ENCODE measurements around the gene SEMA3D. TPM values are rescaled to one million over a fixed set of nuclear protein-coding genes. Genes with fewer than 3 reads are reported as not detected.

The SEMA3D gene
- polyA plus RNA-seq, 1 donor from 2014 or later = 1.6 TPM

- Histone ChIP-seq H3K27me3 (ENCODE audit: insufficient read depth, low read depth, low read length) (no peaks in the 10 kb centered on the region), H4K20me1 (ENCODE audit: insufficient read depth) (no peaks in the 10 kb centered on the region), H3K36me3 (ENCODE audit: insufficient read depth, low read length) (no peaks in the 10 kb centered on the region), H3K9me2 (ENCODE audit: insufficient read depth, low read length) (no peaks in the 10 kb centered on the region), H3F3A (ENCODE audit: insufficient read depth, low read length, poor library complexity, severe bottlenecking) (no peaks in the 10 kb centered on the region), H2AFZ (ENCODE audit: low read depth, low read length) (no peak overlapping the region), H3K4me2 (ENCODE audit: low read length) (no peak overlapping the region), H3K4me3 (ENCODE audit: low read length) (no peak overlapping the region), H3K9ac (ENCODE audit: low read length) (no peak overlapping the region), H3K79me2 (replicated peaks; ENCODE audit: insufficient read depth, low read length) (no peaks in the 10 kb centered on the region), H3K27ac (ENCODE audit: low read length) (no peak overlapping the region), H3K9me3 (ENCODE audit: low read length) (no peaks in the 10 kb centered on the region)
- TF ChIP-seq TAF1 (IDR thresholded peaks at IDR 0.05; ENCODE audit: low read depth) (no peak), POLR2AphosphoS5 (IDR thresholded peaks at IDR 0.05) (no peak), EZH2 (IDR thresholded peaks at IDR 0.05; ENCODE audit: borderline replicate concordance, insufficient read depth, low read length, poor library complexity, severe bottlenecking) (no peak), RAD21 (conservative IDR thresholded peaks at IDR 0.05) (no peak), CTCF (IDR thresholded peaks at IDR 0.05; ENCODE audit: poor library complexity, severe bottlenecking) (no peak), EP300 (conservative IDR thresholded peaks at IDR 0.05; ENCODE audit: poor library complexity, severe bottlenecking) (no peak), MXI1 (conservative IDR thresholded peaks at IDR 0.05; ENCODE audit: poor library complexity, severe bottlenecking) (no peak), SMC3 (conservative IDR thresholded peaks at IDR 0.05; ENCODE audit: poor library complexity) (no peak)
- TF ChIP-seq, protein P1, sequence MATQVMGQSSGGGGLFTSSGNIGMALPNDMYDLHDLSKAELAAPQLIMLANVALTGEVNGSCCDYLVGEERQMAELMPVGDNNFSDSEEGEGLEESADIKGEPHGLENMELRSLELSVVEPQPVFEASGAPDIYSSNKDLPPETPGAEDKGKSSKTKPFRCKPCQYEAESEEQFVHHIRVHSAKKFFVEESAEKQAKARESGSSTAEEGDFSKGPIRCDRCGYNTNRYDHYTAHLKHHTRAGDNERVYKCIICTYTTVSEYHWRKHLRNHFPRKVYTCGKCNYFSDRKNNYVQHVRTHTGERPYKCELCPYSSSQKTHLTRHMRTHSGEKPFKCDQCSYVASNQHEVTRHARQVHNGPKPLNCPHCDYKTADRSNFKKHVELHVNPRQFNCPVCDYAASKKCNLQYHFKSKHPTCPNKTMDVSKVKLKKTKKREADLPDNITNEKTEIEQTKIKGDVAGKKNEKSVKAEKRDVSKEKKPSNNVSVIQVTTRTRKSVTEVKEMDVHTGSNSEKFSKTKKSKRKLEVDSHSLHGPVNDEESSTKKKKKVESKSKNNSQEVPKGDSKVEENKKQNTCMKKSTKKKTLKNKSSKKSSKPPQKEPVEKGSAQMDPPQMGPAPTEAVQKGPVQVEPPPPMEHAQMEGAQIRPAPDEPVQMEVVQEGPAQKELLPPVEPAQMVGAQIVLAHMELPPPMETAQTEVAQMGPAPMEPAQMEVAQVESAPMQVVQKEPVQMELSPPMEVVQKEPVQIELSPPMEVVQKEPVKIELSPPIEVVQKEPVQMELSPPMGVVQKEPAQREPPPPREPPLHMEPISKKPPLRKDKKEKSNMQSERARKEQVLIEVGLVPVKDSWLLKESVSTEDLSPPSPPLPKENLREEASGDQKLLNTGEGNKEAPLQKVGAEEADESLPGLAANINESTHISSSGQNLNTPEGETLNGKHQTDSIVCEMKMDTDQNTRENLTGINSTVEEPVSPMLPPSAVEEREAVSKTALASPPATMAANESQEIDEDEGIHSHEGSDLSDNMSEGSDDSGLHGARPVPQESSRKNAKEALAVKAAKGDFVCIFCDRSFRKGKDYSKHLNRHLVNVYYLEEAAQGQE (IDR thresholded peaks at IDR 0.05; ENCODE audit: borderline replicate concordance) = no peak
Measured at GRCh38 chr7:85176197-85176596, 10.7 kb downstream of the SEMA3D start.

- H3K27me3 ChIP-seq (ENCODE audit: insufficient read depth, low read depth, low read length) = no peaks in the 10 kb centered on the region
- no peak overlapping the region for H3K4me3 ChIP-seq (ENCODE audit: low read length)
- H4K20me1 ChIP-seq (ENCODE audit: insufficient read depth) = no peaks in the 10 kb centered on the region
- H3F3A ChIP-seq (ENCODE audit: insufficient read depth, low read length, poor library complexity, severe bottlenecking) = no peaks in the 10 kb centered on the region
- H3K4me2 ChIP-seq (ENCODE audit: low read length) = no peak overlapping the region
- H3K79me2 ChIP-seq (replicated peaks; ENCODE audit: insufficient read depth, low read length) = no peaks in the 10 kb centered on the region
- H3K9me3 ChIP-seq (ENCODE audit: low read length) = no peaks in the 10 kb centered on the region
- no peak overlapping the region for H3K27ac ChIP-seq (ENCODE audit: low read length)
- H2AFZ ChIP-seq (ENCODE audit: low read depth, low read length) = no peak overlapping the region
- H3K36me3 ChIP-seq (ENCODE audit: insufficient read depth, low read length) = no peaks in the 10 kb centered on the region
- H3K9ac ChIP-seq (ENCODE audit: low read length) = no peak overlapping the region
- TF ChIP-seq TAF1 (IDR thresholded peaks at IDR 0.05; ENCODE audit: low read depth) (no peak), RAD21 (conservative IDR thresholded peaks at IDR 0.05) (no peak), POLR2AphosphoS5 (IDR thresholded peaks at IDR 0.05) (no peak), EZH2 (IDR thresholded peaks at IDR 0.05; ENCODE audit: borderline replicate concordance, insufficient read depth, low read length, poor library complexity, severe bottlenecking) (no peak), EP300 (conservative IDR thresholded peaks at IDR 0.05; ENCODE audit: poor library complexity, severe bottlenecking) (no peak), SMC3 (conservative IDR thresholded peaks at IDR 0.05; ENCODE audit: poor library complexity) (no peak), MXI1 (conservative IDR thresholded peaks at IDR 0.05; ENCODE audit: poor library complexity, severe bottlenecking) (no peak), CTCF (IDR thresholded peaks at IDR 0.05; ENCODE audit: poor library complexity, severe bottlenecking) (no peak)
- TF ChIP-seq, protein P1 (IDR thresholded peaks at IDR 0.05; ENCODE audit: borderline replicate concordance) = no peak
- no peaks in the 10 kb centered on the region for H3K9me2 ChIP-seq (ENCODE audit: insufficient read depth, low read length)
Measured at GRCh38 chr7:85175217-85175616, 11.6 kb downstream of the SEMA3D start.

Data from neural cell (in vitro differentiated cells).